HCT116 (cell line): Measurements from ENCODE around the gene NCOR1. TPM values are rescaled to one million over a fixed set of nuclear protein-coding genes. Genes with fewer than 3 reads are reported as not detected.

Experiments used
- ATAC-seq: fragments of 200-7000 bp; cut with Tn5 transposase; 2 replicates; pipeline ENCODE4 v1.9.1; 2020; ENCODE audit warnings: mild to moderate bottlenecking, moderate library complexity
- BruUV-seq: library from RNA; stranded (reverse); fragments of 400-500 nt; replicated peaks from 2 replicates; lab custom pipeline; 2021; lab: Mats Ljungman, UMichigan
- CTCF ChIA-PET: fragments of 300-600 bp; sonication (Branson Sonifier 250); formaldehyde crosslinking; loops from one replicate; lab custom pipeline; 2021; ENCODE audit warnings: antibody characterized with exemption; lab: Charles Lee
- POLR2A ChIA-PET: fragments of 300-600, 350-600 bp; sonication (Branson Sonifier 250); formaldehyde crosslinking; loops from one replicate; lab custom pipeline; 2021; ENCODE audit warnings: antibody characterized with exemption; lab: Charles Lee
- RAD21 ChIA-PET, 2 experiments: fragments of 300-600 bp; sonication (Branson Sonifier 250); formaldehyde crosslinking; loops; one replicate each; lab custom pipeline; 2023; ENCODE audit warnings: low total read pairs in 2 of 2; ENCODE audit not compliant: uncharacterized antibody in 2 of 2, unreplicated experiment in 2 of 2, low non-redundant PET in 1 of 2; lab: Charles Lee
- DNase-seq: peaks from one replicate; pipeline ENCODE4 v3.0.0-alpha.2; 2010; ENCODE audit warnings: low read depth, low spot score
- H2AFZ ChIP-seq: fragments of 200-600 bp; shearing (Covaris generic), sonication (generic); 2 replicates; pipeline ENCODE4 v1.6.1; 2017; ENCODE audit warnings: low read depth, mixed run types, mixed read lengths, antibody characterized with exemption, low read length; ENCODE audit not compliant: poor library complexity, severe bottlenecking
- H3K27ac ChIP-seq: 2 replicates; pipeline ENCODE4 v1.5.1; 2012; ENCODE audit warnings: low read depth, low read length
- H3K27me3 ChIP-seq: fragments of 200-600 bp; sonication (generic); 2 replicates; pipeline ENCODE4 v1.6.1; 2016; ENCODE audit warnings: mixed run types, low read length, mixed read lengths; ENCODE audit not compliant: insufficient read depth
- H3K36me3 ChIP-seq, 2 experiments: fragments of 200-500 bp in 1 of 2; fragments of 200-600 bp in 1 of 2; sonication (Bioruptor generic) in 1 of 2; sonication (generic) in 1 of 2; 2 replicates each; pipeline versions ENCODE4 v1.5.1 to v1.6.1; 2014 to 2016; ENCODE audit warnings: low read length in 2 of 2, inconsistent platforms in 1 of 2, mixed read lengths in 1 of 2, mixed run types in 1 of 2; ENCODE audit not compliant: insufficient read depth in 2 of 2, control insufficient read depth in 1 of 2
- H3K4me1 ChIP-seq, 2 experiments: fragments of 200-600 bp in 1 of 2; sonication (generic) in 1 of 2; 2 replicates each; pipeline versions ENCODE4 v1.5.1 to v1.6.1; 2012 to 2017; ENCODE audit warnings: low read length in 2 of 2, inconsistent platforms in 1 of 2, mild to moderate bottlenecking in 1 of 2, mixed read lengths in 1 of 2, mixed run types in 1 of 2, moderate library complexity in 1 of 2; ENCODE audit not compliant: insufficient read depth in 2 of 2, control insufficient read depth in 1 of 2
- H3K4me2 ChIP-seq: fragments of 200-600 bp; sonication (generic); 2 replicates; pipeline ENCODE4 v1.6.1; 2017; ENCODE audit warnings: mixed run types, low read length, mixed read lengths
- H3K4me3 ChIP-seq, 2 experiments: fragments of 200-600 bp in 1 of 2; sonication (generic) in 1 of 2; replicated peaks in 1 of 2; 2 replicates each; pipeline ENCODE4 v1.5.1; 2011 to 2016; ENCODE audit warnings: low read length in 2 of 2, control low read depth in 1 of 2, low read depth in 1 of 2, mild to moderate bottlenecking in 1 of 2, mixed read lengths in 1 of 2, mixed run types in 1 of 2
- H3K79me2 ChIP-seq: fragments of 200-600 bp; sonication (generic); 2 replicates; pipeline ENCODE4 v1.6.1; 2017; ENCODE audit warnings: mild to moderate bottlenecking, mixed run types, low read length, moderate library complexity, mixed read lengths; ENCODE audit not compliant: insufficient read depth
- H3K9ac ChIP-seq: fragments of 200-600 bp; sonication (generic); 2 replicates; pipeline ENCODE4 v1.6.1; 2016; ENCODE audit warnings: low read length, mixed read lengths
- H3K9me2 ChIP-seq: fragments of 200-600 bp; sonication (generic), shearing (Covaris generic); 2 replicates; pipeline ENCODE4 v1.6.1; 2017; ENCODE audit warnings: mixed run types, mild to moderate bottlenecking, moderate library complexity; ENCODE audit not compliant: insufficient read depth
- H3K9me3 ChIP-seq, 2 experiments: fragments of 200-500 bp in 1 of 2; fragments of 200-600 bp in 1 of 2; sonication (Bioruptor generic) in 1 of 2; sonication (generic) in 1 of 2; 2 replicates each; pipeline ENCODE4 v1.6.1; 2014 to 2017; ENCODE audit warnings: low read length in 2 of 2, mixed read lengths in 2 of 2, inconsistent platforms in 1 of 2, low read depth in 1 of 2, mild to moderate bottlenecking in 1 of 2, mixed run types in 1 of 2, moderate library complexity in 1 of 2; ENCODE audit not compliant: control insufficient read depth in 1 of 2, insufficient read depth in 1 of 2
- H4K20me1 ChIP-seq: fragments of 200-600 bp; sonication (generic), shearing (Covaris generic); 2 replicates; pipeline ENCODE4 v1.6.1; 2017; ENCODE audit warnings: mixed run types, mild to moderate bottlenecking, moderate library complexity; ENCODE audit not compliant: insufficient read depth
- EGR1 ChIP-seq: IDR thresholded peaks from 2 replicates; pipeline ENCODE4 v1.6.1; 2012; ENCODE audit warnings: low read depth
- EZH2 ChIP-seq: fragments of 200-600 bp; sonication (generic); IDR thresholded peaks from 2 replicates; pipeline ENCODE4 v1.6.1; 2017; ENCODE audit warnings: antibody characterized with exemption, mixed run types
- EZH2phosphoT487 ChIP-seq: fragments of 200-600 bp; IDR thresholded peaks from 2 replicates; pipeline ENCODE4 v1.6.1; 2018; ENCODE audit warnings: antibody characterized with exemption, borderline replicate concordance
- JUND ChIP-seq: IDR thresholded peaks from 2 replicates; pipeline ENCODE4 v1.6.1; 2012
- POLR2AphosphoS5 ChIP-seq: IDR thresholded peaks from 2 replicates; pipeline ENCODE4 v1.6.1; 2011; ENCODE audit warnings: mild to moderate bottlenecking, low read depth, low read length, moderate library complexity
- RAD21 ChIP-seq: IDR thresholded peaks from 2 replicates; pipeline ENCODE4 v1.6.1; 2012; ENCODE audit warnings: low read depth, mild to moderate bottlenecking
- SIN3A ChIP-seq: IDR thresholded peaks from 2 replicates; pipeline ENCODE4 v1.6.1; 2012; ENCODE audit warnings: low read depth
- SP1 ChIP-seq: IDR thresholded peaks from 2 replicates; pipeline ENCODE4 v1.6.1; 2012; ENCODE audit warnings: low read depth
- YY1 ChIP-seq: IDR thresholded peaks from 2 replicates; pipeline ENCODE4 v1.6.1; 2011; ENCODE audit warnings: low read length, low read depth, moderate library complexity, mild to moderate bottlenecking; ENCODE audit not compliant: insufficient replicate concordance; ENCODE audit errors: extremely low read depth
- ZBTB33 ChIP-seq: IDR thresholded peaks from 2 replicates; pipeline ENCODE4 v1.6.1; 2011; ENCODE audit warnings: mild to moderate bottlenecking, low read length, moderate library complexity; ENCODE audit not compliant: insufficient replicate concordance; ENCODE audit errors: extremely low read depth
- intact Hi-C: fragments of 100-400 bp; cut with micrococcal nuclease; formaldehyde crosslinking; loops from 2 replicates; pipeline ENCODE4 v1.10.0; 2022
- total RNA-seq: library from RNA; stranded (reverse); gene quantifications from one replicate; pipeline ENCODE4 v1.2.1, GENCODE V29; 2021; ENCODE audit not compliant: unreplicated experiment

NCOR1 gene
- total RNA-seq, 1 experiment from 2014 or later = 43.7 TPM

DNA sequence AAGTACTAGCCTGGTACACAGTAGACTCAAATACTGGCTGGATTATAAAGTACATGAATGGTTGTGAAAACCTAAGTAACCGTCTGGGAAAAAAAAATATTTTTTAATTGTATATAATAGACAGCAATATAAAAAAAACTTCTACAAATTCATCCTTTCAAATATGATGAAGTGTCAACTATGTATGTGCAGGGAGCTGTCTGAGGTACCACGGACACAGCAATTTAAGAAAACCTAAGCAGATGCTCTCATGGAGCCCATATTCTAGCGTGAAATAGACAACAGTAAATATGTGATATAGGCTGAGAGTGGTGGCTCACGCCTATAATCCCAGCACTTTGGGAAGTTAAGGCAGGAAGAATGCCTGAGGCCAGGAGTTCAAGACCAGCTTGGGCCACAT, 111.1 kb downstream of the NCOR1 start:
- POLR2A ChIA-PET = no interaction called here

More for the DNA sequence above, 111.1 kb downstream of the NCOR1 start:
- BruUV-seq = no TSS peak
- intact Hi-C loops = no loop called here
- peaks cover 6% of the 10 kb centered on the region; the same call in 1 of the 2 replicates for H4K20me1 ChIP-seq
- ChIA-PET RAD21 (no interaction called here), CTCF (no interaction called here)
- ATAC-seq (no peak), DNase-seq (no peak)
- no peak overlapping the region for H3K27ac ChIP-seq
- no peak overlapping the region for H3K4me2 ChIP-seq
- no peaks in the 10 kb centered on the region for H3K4me1 ChIP-seq
- H3K9ac ChIP-seq = no peak overlapping the region
- no peaks in the 10 kb centered on the region for H3K9me3 ChIP-seq
- TF ChIP-seq EZH2phosphoT487 (no peak), SP1 (no peak), SIN3A (no peak), EGR1 (no peak), RAD21 (no peak), JUND (no peak), ZBTB33 (no peak), YY1 (no peak), EZH2 (no peak), POLR2AphosphoS5 (no peak)
- no peaks in the 10 kb centered on the region for H3K27me3 ChIP-seq
- H3K9me2 ChIP-seq = no peaks in the 10 kb centered on the region
- H2AFZ ChIP-seq = no peak overlapping the region
- peaks cover 7 to 11% of the 10 kb centered on the region in 2 experiments; a peak in 3 of 4 replicates for H3K36me3 ChIP-seq
- no peak overlapping the region for H3K4me3 ChIP-seq
- peaks cover 9% of the 10 kb centered on the region for H3K79me2 ChIP-seq
